BE2C (cell line): ENCODE data around the gene ELOVL7.

Experiments used
- DNase-seq: peaks from one replicate; pipeline ENCODE4 v3.0.0-alpha.2; 2020
- H3K27me3 ChIP-seq: fragments of 250-450 bp; sonication (Bioruptor Pico); 2 replicates; pipeline ENCODE4 v1.5.1; 2020; ENCODE audit warnings: mild to moderate bottlenecking
- H3K36me3 ChIP-seq: fragments of 250-450 bp; sonication (Bioruptor Pico); 2 replicates; pipeline ENCODE4 v1.5.1; 2020; ENCODE audit warnings: mild to moderate bottlenecking
- H3K4me1 ChIP-seq: fragments of 250-450 bp; sonication (Bioruptor Pico); 2 replicates; pipeline ENCODE4 v1.5.1; 2020
- H3K4me3 ChIP-seq: 2 replicates; pipeline ENCODE4 v1.5.1; 2011; ENCODE audit warnings: low read depth, low read length
- H3K9me3 ChIP-seq: fragments of 250-450 bp; sonication (Bioruptor Pico); 2 replicates; pipeline ENCODE4 v1.5.1; 2020
- TF ChIP-seq, protein P1 (sequence below): IDR thresholded peaks from 2 replicates; pipeline ENCODE4 v1.5.1; 2012; ENCODE audit warnings: mild to moderate bottlenecking, low read depth, low read length

ELOVL7 gene

DNA sequence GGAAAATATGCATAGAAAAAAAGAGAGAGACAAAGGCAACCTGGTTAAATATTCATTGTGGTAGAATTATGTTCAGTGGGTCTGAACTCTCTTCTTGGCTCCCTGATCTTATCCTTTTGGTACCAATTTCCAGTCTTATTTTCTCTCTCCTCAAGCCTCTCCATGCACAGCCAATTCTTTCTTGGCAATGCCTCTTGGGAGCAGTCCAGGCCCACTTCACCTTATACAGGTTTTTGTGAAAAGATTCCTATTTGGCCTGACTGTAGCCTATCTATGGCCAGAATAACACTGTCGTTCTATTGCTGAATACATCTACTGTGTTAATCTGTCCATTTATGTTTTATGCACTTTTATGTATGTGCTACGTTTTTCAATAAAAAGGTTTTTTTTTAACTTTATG lies 2.7 kb downstream of the ELOVL7 start:
- Histone ChIP-seq H3K27me3 (peaks cover 65% of the 10 kb centered on the region), H3K4me3 (no peak overlapping the region), H3K9me3 (no peaks in the 10 kb centered on the region), H3K4me1 (no peaks in the 10 kb centered on the region), H3K36me3 (no peaks in the 10 kb centered on the region)
- no peak for DNase-seq
- TF ChIP-seq, protein P1, sequence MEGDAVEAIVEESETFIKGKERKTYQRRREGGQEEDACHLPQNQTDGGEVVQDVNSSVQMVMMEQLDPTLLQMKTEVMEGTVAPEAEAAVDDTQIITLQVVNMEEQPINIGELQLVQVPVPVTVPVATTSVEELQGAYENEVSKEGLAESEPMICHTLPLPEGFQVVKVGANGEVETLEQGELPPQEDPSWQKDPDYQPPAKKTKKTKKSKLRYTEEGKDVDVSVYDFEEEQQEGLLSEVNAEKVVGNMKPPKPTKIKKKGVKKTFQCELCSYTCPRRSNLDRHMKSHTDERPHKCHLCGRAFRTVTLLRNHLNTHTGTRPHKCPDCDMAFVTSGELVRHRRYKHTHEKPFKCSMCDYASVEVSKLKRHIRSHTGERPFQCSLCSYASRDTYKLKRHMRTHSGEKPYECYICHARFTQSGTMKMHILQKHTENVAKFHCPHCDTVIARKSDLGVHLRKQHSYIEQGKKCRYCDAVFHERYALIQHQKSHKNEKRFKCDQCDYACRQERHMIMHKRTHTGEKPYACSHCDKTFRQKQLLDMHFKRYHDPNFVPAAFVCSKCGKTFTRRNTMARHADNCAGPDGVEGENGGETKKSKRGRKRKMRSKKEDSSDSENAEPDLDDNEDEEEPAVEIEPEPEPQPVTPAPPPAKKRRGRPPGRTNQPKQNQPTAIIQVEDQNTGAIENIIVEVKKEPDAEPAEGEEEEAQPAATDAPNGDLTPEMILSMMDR, result no peak

- no peak overlapping the region for H3K4me3 ChIP-seq
- peaks cover 22% of the 10 kb centered on the region for H3K27me3 ChIP-seq
- TF ChIP-seq, protein P1, result no peak
- DNase-seq, result no peak
- H3K36me3 ChIP-seq, result no peaks in the 10 kb centered on the region
- H3K4me1 ChIP-seq, result no peaks in the 10 kb centered on the region
- no peaks in the 10 kb centered on the region for H3K9me3 ChIP-seq
These were observed 7.9 kb downstream of the ELOVL7 start for GRCh38 chr5:60836131-60836530.

DNA sequence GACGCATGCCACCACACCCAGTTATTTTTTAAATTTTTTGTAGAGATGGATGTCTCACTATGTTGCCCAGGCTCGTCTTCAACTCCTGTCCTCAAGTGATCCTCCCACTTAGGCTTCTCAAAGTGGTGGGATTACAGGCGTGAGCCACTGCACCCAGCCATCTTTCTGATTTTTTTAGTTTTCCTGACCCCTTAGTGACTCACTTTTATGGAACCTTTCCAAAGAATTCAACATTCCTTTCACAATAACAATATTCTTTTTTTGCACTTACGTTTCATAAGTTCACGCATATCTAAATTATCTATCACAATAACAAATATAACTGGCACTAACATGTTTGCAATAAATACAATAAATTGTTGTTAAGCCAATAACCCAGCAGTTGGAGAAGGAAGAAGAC lies 8.5 kb downstream of the ELOVL7 start:
- H3K4me3 ChIP-seq, result no peak overlapping the region
- TF ChIP-seq, protein P1, result no peak
- H3K4me1 ChIP-seq, result no peaks in the 10 kb centered on the region
- H3K9me3 ChIP-seq, result no peaks in the 10 kb centered on the region
- peaks cover 20% of the 10 kb centered on the region for H3K27me3 ChIP-seq
- no peaks in the 10 kb centered on the region for H3K36me3 ChIP-seq
- DNase-seq, result no peak

GRCh38 chr5:60833520-60833919 lies 10.5 kb downstream of the ELOVL7 start:
- no peaks in the 10 kb centered on the region for H3K36me3 ChIP-seq
- DNase-seq, result no peak
- no peak overlapping the region for H3K4me3 ChIP-seq
- H3K9me3 ChIP-seq, result no peaks in the 10 kb centered on the region
- peaks cover 8% of the 10 kb centered on the region; the same call in 1 of the 2 replicates for H3K27me3 ChIP-seq
- H3K4me1 ChIP-seq, result no peaks in the 10 kb centered on the region
- TF ChIP-seq, protein P1, result no peak

- DNase-seq, result no peak
- Histone ChIP-seq H3K4me1 (no peaks in the 10 kb centered on the region), H3K27me3 (peaks cover 11% of the 10 kb centered on the region; the same call in 1 of the 2 replicates), H3K4me3 (no peak overlapping the region), H3K36me3 (no peaks in the 10 kb centered on the region), H3K9me3 (no peaks in the 10 kb centered on the region)
- TF ChIP-seq, protein P1, result no peak
These were observed 13.4 kb downstream of the ELOVL7 start for GRCh38 chr5:60830581-60831127.

- Histone ChIP-seq H3K4me1 (no peaks in the 10 kb centered on the region), H3K27me3 (peaks cover 11% of the 10 kb centered on the region; the same call in 1 of the 2 replicates), H3K36me3 (no peaks in the 10 kb centered on the region), H3K9me3 (no peaks in the 10 kb centered on the region), H3K4me3 (no peak overlapping the region)
- TF ChIP-seq, protein P1, result no peak
- no peak for DNase-seq
These were observed 14.4 kb downstream of the ELOVL7 start for GRCh38 chr5:60829490-60830266.
